ENCODE results near the gene PISD.

PISD gene

GRCh38 chr22:31588970-31589675 lies 72.9 kb downstream of the PISD start:
- no peak overlapping the region for H3K9ac ChIP-seq (ENCODE audit: low read length)
- no peaks in the 10 kb centered on the region for H3K27me3 ChIP-seq (ENCODE audit: control insufficient read depth, insufficient read depth, low read length)
- no peaks in the 10 kb centered on the region for H3K36me3 ChIP-seq (ENCODE audit: control insufficient read depth, insufficient read depth, low read length)
- no peak overlapping the region for H3K4me3 ChIP-seq (ENCODE audit: low read length)
- H3K9me3 ChIP-seq (ENCODE audit: control insufficient read depth, low read length) = no peaks in the 10 kb centered on the region
- H3K4me1 ChIP-seq (ENCODE audit: control insufficient read depth, insufficient read depth, low read length) = peaks cover 8% of the 10 kb centered on the region

DNA sequence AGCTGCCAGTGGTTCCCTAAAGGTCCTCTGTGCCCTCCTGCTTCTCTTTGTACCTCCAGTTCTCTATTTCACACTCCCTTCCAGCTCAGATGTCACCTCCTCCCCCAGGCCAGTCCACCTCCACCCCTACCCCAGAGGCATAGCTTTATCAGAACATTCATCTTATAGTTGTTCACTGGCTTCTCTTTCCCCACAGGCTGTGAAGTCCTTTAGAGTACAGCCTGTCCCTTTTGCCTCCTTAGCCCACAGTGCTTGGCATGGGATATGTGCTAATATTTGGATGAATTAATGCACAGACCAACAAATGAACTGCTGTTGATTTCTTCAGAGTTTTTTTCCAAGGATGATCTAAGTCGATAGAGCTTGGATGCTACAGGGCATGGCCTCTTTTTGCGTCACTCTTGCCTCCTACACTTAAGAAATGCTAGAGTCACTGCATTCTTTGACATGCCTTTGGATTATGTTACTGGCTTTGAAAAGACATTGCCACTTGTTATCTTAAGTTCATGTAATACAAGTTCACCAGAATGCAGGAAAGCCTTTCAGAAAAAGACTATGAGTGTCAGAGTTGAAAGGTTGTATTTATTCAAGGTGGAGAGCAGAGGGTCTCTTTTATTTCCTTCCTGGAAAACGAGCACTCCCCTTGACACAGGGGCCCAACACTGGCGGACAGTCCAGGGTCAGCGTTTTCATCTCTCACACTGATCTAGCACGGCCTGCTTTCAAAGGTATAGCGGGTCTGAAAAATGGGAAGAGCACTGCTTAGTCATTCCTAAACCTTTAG lies 75.7 kb downstream of the PISD start:
- Histone ChIP-seq H3K4me3 (ENCODE audit: low read length) (no peak overlapping the region), H3K9ac (ENCODE audit: low read length) (no peak overlapping the region), H3K36me3 (ENCODE audit: control insufficient read depth, insufficient read depth, low read length) (no peaks in the 10 kb centered on the region), H3K9me3 (ENCODE audit: control insufficient read depth, low read length) (no peaks in the 10 kb centered on the region), H3K4me1 (ENCODE audit: control insufficient read depth, insufficient read depth, low read length) (peaks cover 8% of the 10 kb centered on the region), H3K27me3 (ENCODE audit: control insufficient read depth, insufficient read depth, low read length) (no peaks in the 10 kb centered on the region)

GRCh38 chr22:31585161-31585859 lies 76.7 kb downstream of the PISD start:
- no peaks in the 10 kb centered on the region for H3K36me3 ChIP-seq (ENCODE audit: control insufficient read depth, insufficient read depth, low read length)
- no peaks in the 10 kb centered on the region for H3K9me3 ChIP-seq (ENCODE audit: control insufficient read depth, low read length)
- no peak overlapping the region for H3K4me3 ChIP-seq (ENCODE audit: low read length)
- no peak overlapping the region for H3K9ac ChIP-seq (ENCODE audit: low read length)
- peaks cover 12% of the 10 kb centered on the region for H3K4me1 ChIP-seq (ENCODE audit: control insufficient read depth, insufficient read depth, low read length)
- no peaks in the 10 kb centered on the region for H3K27me3 ChIP-seq (ENCODE audit: control insufficient read depth, insufficient read depth, low read length)

- H3K9ac ChIP-seq (ENCODE audit: low read length) = no peak overlapping the region
- no peak overlapping the region for H3K4me3 ChIP-seq (ENCODE audit: low read length)
- H3K36me3 ChIP-seq (ENCODE audit: control insufficient read depth, insufficient read depth, low read length) = no peaks in the 10 kb centered on the region
- H3K4me1 ChIP-seq (ENCODE audit: control insufficient read depth, insufficient read depth, low read length) = peaks cover 17% of the 10 kb centered on the region
- H3K27me3 ChIP-seq (ENCODE audit: control insufficient read depth, insufficient read depth, low read length) = no peaks in the 10 kb centered on the region
- no peaks in the 10 kb centered on the region for H3K9me3 ChIP-seq (ENCODE audit: control insufficient read depth, low read length)
Measured at GRCh38 chr22:31584804-31585160, 77.2 kb downstream of the PISD start.

DNA sequence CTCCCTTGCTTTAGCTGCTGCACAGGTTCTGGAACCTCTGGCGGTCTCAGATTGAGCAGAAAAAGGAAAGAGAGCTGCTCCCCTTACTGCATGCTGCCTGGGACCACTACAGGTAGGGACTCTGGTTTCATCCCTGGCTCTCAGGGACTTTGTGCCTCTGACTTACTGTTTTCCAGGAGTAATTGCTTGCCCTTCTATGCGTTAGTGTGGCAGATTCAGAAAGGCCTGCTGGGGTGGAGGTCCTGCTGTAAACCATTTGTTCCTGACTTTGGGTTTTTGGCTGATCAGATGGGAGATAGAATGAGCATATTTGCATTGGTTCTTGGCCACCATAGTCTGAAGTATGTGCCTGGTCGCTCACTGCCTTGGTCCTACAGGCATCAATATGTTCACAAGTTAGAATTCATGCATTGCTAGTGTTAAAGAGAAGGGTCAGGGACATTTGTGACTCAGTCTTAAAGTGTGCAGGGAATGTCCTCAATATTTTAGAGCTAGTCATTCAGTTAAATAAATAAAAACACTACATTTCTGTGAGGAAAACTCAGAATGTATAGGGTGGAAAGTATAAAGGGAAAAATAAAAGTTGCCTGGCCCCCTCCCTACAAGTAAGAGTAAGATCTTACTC lies 78.0 kb downstream of the PISD start:
- Histone ChIP-seq H3K36me3 (ENCODE audit: control insufficient read depth, insufficient read depth, low read length) (no peaks in the 10 kb centered on the region), H3K9me3 (ENCODE audit: control insufficient read depth, low read length) (no peaks in the 10 kb centered on the region), H3K9ac (ENCODE audit: low read length) (no peak overlapping the region), H3K4me3 (ENCODE audit: low read length) (no peak overlapping the region), H3K27me3 (ENCODE audit: control insufficient read depth, insufficient read depth, low read length) (no peaks in the 10 kb centered on the region), H3K4me1 (ENCODE audit: control insufficient read depth, insufficient read depth, low read length) (peaks cover 12% of the 10 kb centered on the region)

GRCh38 chr22:31579835-31580242 lies 82.2 kb downstream of the PISD start:
- Histone ChIP-seq H3K27me3 (ENCODE audit: control insufficient read depth, insufficient read depth, low read length) (no peaks in the 10 kb centered on the region), H3K9me3 (ENCODE audit: control insufficient read depth, low read length) (no peaks in the 10 kb centered on the region), H3K36me3 (ENCODE audit: control insufficient read depth, insufficient read depth, low read length) (no peaks in the 10 kb centered on the region), H3K4me3 (ENCODE audit: low read length) (no peak overlapping the region), H3K9ac (ENCODE audit: low read length) (no peak overlapping the region), H3K4me1 (ENCODE audit: control insufficient read depth, insufficient read depth, low read length) (peaks cover 11% of the 10 kb centered on the region)

GRCh38 chr22:31578171-31578570 lies 83.8 kb downstream of the PISD start:
- H3K27me3 ChIP-seq (ENCODE audit: control insufficient read depth, insufficient read depth, low read length) = no peaks in the 10 kb centered on the region
- peaks cover 11% of the 10 kb centered on the region for H3K4me1 ChIP-seq (ENCODE audit: control insufficient read depth, insufficient read depth, low read length)
- no peak overlapping the region for H3K4me3 ChIP-seq (ENCODE audit: low read length)
- no peaks in the 10 kb centered on the region for H3K9me3 ChIP-seq (ENCODE audit: control insufficient read depth, low read length)
- no peaks in the 10 kb centered on the region for H3K36me3 ChIP-seq (ENCODE audit: control insufficient read depth, insufficient read depth, low read length)
- H3K9ac ChIP-seq (ENCODE audit: low read length) = no peak overlapping the region

DNA sequence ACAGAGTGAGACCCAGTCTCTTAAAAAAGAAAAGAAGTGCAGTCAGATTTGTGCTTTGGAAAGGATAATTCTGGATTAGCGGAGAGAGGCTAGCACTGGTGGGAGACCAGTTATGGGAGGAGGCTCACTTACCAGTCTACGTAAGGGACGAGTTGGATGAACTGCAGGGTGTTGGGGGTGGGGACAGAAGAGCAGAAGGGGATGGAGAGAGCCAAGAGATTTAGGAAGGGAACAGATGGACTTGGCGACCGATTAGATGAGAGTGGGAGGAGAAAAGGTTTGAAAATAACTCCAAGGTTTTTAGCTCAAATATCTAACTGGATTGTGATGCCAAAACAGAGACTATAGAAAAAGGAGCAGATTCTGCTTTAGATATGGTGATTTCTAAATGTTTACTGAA lies 84.3 kb downstream of the PISD start:
- H3K27me3 ChIP-seq (ENCODE audit: control insufficient read depth, insufficient read depth, low read length) = no peaks in the 10 kb centered on the region
- no peak overlapping the region for H3K9ac ChIP-seq (ENCODE audit: low read length)
- no peaks in the 10 kb centered on the region for H3K36me3 ChIP-seq (ENCODE audit: control insufficient read depth, insufficient read depth, low read length)
- H3K4me3 ChIP-seq (ENCODE audit: low read length) = no peak overlapping the region
- peaks cover 11% of the 10 kb centered on the region for H3K4me1 ChIP-seq (ENCODE audit: control insufficient read depth, insufficient read depth, low read length)
- H3K9me3 ChIP-seq (ENCODE audit: control insufficient read depth, low read length) = no peaks in the 10 kb centered on the region

GRCh38 chr22:31575190-31575589 lies 86.8 kb downstream of the PISD start:
- no peak overlapping the region for H3K4me3 ChIP-seq (ENCODE audit: low read length)

GRCh38 chr22:31574055-31574670 lies 87.9 kb downstream of the PISD start:
- H3K27me3 ChIP-seq (ENCODE audit: control insufficient read depth, insufficient read depth, low read length) = no peaks in the 10 kb centered on the region
- no peak overlapping the region for H3K9ac ChIP-seq (ENCODE audit: low read length)
- H3K9me3 ChIP-seq (ENCODE audit: control insufficient read depth, low read length) = no peaks in the 10 kb centered on the region
- H3K4me3 ChIP-seq (ENCODE audit: low read length) = no peak overlapping the region
- H3K36me3 ChIP-seq (ENCODE audit: control insufficient read depth, insufficient read depth, low read length) = no peaks in the 10 kb centered on the region
- no peaks in the 10 kb centered on the region for H3K4me1 ChIP-seq (ENCODE audit: control insufficient read depth, insufficient read depth, low read length)

More at GRCh38 chr22:31575190-31575589, 86.8 kb downstream of the PISD start:
- H3K27me3 ChIP-seq (ENCODE audit: control insufficient read depth, insufficient read depth, low read length) = no peaks in the 10 kb centered on the region
- peaks cover 5% of the 10 kb centered on the region for H3K4me1 ChIP-seq (ENCODE audit: control insufficient read depth, insufficient read depth, low read length)
- no peaks in the 10 kb centered on the region for H3K9me3 ChIP-seq (ENCODE audit: control insufficient read depth, low read length)
- H3K36me3 ChIP-seq (ENCODE audit: control insufficient read depth, insufficient read depth, low read length) = no peaks in the 10 kb centered on the region
- H3K9ac ChIP-seq (ENCODE audit: low read length) = no peak overlapping the region

- Histone ChIP-seq H3K4me3 (ENCODE audit: low read length) (no peak overlapping the region), H3K9me3 (ENCODE audit: control insufficient read depth, low read length) (no peaks in the 10 kb centered on the region), H3K4me1 (ENCODE audit: control insufficient read depth, insufficient read depth, low read length) (no peaks in the 10 kb centered on the region), H3K27me3 (ENCODE audit: control insufficient read depth, insufficient read depth, low read length) (no peaks in the 10 kb centered on the region), H3K9ac (ENCODE audit: low read length) (no peak overlapping the region), H3K36me3 (ENCODE audit: control insufficient read depth, insufficient read depth, low read length) (no peaks in the 10 kb centered on the region)
Measured at GRCh38 chr22:31572939-31573338, 89.1 kb downstream of the PISD start.
